ENCODE data around the gene TPO.

DNA sequence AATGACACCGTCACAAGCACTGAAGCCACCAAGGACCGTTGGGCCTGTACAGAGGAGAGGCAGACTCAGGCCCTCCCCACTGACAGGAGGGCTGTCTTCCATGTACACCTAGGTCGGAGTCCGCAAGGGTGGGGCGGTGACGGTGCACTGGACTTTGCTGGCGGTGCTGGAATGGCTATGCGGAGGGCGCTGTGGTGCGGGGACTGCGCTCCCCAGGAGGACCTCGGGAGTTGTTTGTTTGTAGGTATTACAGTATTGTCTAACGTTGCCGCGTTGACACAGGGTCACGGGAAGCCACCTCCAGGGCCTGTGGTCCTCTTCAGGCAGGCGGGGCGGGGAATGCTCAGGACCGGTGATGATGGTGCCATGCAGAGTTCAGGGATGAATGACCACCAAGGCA lies 126.2 kb downstream of the TPO start:
- TF ChIP-seq, protein P1, sequence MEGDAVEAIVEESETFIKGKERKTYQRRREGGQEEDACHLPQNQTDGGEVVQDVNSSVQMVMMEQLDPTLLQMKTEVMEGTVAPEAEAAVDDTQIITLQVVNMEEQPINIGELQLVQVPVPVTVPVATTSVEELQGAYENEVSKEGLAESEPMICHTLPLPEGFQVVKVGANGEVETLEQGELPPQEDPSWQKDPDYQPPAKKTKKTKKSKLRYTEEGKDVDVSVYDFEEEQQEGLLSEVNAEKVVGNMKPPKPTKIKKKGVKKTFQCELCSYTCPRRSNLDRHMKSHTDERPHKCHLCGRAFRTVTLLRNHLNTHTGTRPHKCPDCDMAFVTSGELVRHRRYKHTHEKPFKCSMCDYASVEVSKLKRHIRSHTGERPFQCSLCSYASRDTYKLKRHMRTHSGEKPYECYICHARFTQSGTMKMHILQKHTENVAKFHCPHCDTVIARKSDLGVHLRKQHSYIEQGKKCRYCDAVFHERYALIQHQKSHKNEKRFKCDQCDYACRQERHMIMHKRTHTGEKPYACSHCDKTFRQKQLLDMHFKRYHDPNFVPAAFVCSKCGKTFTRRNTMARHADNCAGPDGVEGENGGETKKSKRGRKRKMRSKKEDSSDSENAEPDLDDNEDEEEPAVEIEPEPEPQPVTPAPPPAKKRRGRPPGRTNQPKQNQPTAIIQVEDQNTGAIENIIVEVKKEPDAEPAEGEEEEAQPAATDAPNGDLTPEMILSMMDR (IDR thresholded peaks at IDR 0.05; ENCODE audit: poor library complexity): no peak
- no peak for TF ChIP-seq EZH2 (IDR thresholded peaks at IDR 0.05; ENCODE audit: borderline replicate concordance)

Measured in hepatocyte (in vitro differentiated cells).